Activated T-cell treated with anti-CD3 and anti-CD28 coated beads for 1 hour (primary cell): ENCODE data around the gene NRP1.
"Not testable (repeated sequence)": the region's sequence is repeated elsewhere in the genome, so short reads cannot be mapped to it uniquely, and the experiment has no call there.

Experiments used
- DNase-seq: peaks from one replicate; pipeline ENCODE4 v3.0.0-alpha.2; 2020; ENCODE audit warnings: low read depth

NRP1 gene

DNA sequence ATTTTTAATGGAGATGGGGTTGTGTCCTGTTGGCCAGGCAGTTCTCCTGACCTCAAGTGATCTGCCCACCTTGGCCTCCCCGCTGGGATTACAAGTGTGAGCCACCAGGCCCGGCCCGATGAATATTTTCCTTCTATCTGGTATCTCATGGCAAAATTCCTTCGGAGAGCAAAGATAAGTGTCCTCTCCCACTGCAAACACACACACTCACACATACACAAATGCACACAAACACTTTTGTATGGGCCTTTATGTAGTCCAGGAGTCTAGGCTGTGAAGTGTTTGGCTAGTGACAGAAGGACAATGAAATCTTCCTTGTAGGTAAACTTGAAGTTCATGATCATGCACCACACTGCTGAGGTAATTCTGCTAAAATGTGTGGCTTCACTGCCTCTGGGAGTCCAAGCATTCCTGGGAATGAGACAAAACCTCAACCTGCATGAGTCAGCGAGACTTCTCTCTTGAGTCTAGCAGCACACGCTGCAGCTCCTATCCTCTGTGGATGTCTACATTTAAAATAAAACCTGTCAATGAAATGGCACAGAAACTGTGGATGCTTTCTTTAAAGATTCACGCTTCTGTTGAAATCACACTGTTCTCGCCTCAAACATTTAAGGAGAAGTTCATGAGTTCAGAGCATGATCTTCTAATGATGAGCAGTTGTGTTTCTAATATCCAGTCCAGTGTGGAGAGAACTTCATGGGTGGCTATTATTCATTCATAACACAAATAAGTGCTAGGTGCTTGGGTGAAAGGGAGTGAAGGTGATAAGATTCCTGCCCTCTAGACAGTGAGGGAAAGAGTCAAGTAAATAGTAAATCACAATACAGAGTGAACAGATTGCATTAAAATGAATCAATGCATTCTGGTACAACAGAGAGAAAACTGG, 96.5 kb downstream of the NRP1 start:
- no peak for DNase-seq

DNA sequence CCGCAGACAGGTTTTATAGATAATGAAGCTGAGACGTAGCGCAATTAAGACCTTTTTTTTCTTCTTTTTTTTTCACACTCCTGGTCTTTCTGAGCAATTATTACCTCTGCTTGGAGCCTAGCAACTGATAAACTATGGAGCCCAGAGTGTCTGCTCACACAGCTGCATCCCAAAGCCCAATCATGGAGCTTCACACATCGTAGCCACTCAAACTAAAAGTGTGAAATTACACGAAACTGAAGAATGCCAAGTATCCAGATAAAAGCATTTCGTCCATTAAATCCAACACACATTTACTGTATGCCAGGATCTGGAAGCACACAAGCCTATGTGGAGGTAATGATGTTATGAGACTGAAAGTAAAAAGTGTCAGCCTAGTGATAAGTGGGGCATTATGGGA, 97.6 kb downstream of the NRP1 start:
- no peak for DNase-seq

DNA sequence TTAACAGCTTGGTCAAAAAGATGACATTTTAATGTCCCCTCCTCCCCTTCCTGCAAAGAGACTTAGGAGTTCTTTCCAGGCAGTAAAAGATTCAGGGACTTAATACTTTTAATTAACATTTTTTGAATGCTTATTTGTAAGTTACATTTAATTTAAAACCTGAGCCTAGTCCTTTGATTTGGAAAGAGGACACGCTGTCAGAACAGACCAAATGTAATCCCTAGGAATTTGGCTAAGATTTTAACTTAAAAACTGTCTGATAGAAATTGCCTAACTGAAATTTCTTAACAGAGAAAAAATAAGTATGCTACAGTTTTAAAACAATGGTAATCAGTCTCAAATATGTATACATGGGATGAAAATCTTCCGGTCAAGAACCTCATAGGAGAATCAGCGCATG, 98.5 kb downstream of the NRP1 start:
- no peak for DNase-seq

DNA sequence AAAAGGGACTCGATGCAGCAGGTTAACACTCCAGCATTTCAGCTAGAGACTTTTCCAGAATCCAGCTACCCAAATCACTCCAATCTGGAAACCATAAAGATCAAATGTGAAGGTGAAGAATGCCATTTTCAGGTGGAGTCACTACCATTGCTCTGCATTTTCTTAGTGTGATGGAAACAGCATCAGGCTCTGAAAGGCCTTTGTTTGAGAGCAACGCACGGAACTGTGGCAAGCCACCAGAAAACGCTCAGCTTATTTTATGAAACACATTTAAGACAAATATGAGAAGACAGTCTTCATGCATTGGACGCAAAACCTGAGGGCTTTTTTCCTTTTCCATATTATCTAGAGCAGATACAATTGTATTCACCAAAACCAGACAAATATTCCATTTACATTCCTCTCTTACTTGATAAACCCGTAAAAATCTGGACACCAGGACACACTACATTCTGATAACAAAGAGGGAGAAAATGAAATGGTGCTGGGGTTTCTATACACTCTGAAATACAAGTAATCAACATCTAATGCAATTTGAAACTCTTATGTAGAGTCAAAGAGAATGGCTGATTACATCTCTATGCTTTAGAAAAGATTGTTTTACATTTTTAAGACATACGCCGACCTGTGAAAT, 99.1 kb downstream of the NRP1 start:
- DNase-seq: no peak

DNA sequence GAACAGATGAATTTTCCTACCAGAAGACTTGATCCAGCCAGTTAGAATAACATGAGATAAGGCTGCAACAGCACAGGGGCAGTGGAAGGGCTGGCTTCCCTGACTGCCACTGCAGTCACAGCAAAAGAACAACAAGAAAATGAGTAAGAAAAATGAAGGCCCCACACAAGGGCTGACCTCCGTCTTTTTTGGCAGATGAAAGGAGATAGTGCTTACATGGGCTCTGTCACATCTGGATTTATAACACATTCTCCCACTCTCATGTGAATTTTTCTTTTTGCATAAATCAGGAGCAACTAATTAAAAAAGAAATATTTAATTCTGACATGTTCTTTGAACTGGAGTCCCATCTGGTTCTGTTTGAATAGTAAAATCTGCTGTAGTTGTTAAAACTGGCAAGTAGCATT, 99.6 kb downstream of the NRP1 start:
- no peak for DNase-seq

DNA sequence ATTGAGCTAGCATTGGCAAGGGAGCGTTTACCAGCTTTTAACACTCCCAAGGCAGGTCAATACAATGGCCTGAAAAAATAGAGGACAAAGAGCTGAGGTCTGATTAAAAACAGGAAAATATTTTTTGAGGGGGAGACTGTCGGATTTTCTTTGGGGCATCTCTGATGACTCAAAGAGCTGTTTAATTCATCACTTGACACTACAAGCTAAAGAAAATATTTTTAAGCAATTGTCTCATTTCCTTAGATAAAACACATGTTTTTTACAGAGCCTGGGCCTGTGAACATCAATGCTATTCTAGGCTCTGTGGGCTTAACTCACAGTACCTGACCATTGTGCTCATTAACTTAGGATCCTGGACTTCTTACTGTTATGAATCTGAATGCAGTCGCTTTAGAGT, 100.8 kb downstream of the NRP1 start:
- DNase-seq: no peak

DNA sequence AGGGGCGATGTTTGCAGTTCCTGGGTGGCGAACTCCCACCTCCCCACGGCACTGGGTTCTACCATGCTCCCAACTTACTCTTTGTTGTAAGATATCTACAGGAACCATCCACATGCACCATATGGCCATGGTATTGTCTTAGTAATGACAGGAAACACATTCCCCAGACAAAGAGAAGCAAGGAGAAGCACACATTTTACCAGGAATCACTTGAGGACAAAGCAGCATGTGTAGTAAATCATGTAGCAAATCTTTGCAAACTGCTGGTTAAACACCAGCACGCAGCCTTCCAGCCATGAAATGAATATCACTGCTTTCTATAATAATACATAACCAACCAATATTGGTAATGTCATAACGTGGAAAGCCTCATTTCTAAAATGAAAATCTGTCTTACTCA, 101.2 kb downstream of the NRP1 start:
- DNase-seq: no peak

DNA sequence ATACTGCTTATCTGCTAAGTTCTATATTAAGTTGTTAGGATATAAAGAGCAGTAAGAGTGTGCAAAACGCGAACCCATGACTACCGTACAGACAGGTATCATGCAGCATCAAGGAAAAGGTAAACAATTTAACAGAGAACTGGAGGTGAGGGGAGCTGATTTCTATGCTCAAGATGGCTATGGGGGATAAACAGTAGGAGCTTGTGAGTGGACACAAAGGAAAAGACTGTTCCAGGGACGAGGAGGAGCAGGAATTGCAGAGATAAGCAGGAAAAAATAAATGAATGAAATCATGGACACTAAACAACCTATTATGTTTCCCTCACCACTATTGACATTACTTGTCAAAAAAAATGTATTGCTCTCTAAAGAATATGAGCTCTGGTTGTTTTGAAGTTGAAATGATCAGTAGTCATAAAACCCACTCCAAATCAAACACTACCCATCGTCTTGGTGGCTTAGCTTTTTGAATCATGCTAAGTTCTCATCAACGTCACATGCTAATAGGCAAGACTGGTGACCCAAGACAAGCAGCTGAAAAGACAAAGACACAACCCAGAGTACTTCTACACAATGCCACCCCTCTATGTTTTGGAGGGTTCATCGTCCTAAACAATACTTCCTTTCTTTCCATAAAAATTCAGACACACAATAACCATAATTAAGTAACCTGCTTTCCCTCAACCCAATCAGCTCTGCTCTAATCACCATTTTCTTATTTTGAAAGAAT, 102.7 kb downstream of the NRP1 start:
- no peak for DNase-seq

DNA sequence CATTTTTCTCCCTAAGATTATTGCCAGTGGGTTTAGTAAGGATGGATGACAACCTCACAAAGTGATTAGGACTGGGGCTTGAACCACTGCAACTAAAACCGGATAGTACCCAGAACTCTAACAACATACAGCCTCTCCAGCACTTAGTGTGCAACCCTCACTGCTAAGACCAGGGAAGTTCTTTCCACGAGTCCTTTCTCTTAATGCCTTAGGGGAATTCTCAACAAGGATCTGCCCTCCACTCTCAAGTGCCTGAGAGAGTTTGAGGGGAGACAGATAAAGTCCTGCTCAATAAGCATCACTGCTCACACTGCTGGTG, 104.6 kb downstream of the NRP1 start:
- no peak for DNase-seq

DNA sequence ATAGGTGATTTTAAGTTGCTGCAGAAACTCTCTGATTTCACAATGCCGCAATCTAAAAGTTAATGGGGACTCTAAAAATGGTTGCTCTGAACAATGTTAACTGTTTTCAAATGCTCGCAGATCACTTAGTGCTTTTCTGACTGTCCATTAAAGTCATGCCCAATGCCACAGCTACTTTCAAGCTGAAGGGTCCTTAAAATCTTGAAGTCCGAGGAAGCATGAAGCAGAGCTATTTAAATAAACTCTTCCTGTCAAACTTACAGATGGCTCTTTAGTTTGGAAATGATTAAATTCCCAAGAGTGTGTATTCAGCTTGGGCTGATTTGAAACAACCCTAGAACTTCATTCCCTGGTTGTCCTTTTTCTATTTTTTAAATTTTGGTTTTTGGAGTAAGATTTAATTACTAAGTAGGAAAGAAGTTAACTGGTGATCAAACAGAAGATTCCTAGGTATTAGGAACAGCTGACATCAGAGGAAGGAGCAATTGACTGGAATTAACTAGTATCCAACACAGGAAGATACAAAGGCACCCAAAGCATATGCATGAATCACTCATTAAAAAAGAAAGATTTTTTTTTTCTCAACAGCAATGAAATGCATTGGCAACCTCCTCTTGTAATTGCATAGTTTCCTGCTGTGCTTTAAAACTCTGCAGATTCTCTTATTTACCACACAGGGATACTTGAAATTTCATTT, 105.1 kb downstream of the NRP1 start:
- no peak for DNase-seq

DNA sequence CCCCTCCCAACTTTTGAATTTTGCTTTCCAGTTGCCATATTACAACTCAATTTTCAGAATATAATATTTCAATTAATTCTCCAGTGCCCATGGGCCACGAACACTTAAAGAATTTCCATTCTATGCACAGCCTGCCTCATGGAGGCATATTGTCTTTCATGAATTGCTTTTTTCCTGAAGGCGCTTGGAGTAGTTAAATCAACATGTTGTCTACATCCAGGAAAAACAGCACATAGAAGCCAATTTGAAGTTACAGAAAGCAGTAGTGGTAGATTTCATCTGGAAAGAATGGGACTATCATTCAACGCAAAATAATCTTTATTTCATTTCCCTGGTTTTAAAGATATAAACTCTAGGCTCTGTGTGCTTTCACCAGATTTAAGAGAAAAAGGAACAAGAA, 106.0 kb downstream of the NRP1 start:
- DNase-seq: no peak

DNA sequence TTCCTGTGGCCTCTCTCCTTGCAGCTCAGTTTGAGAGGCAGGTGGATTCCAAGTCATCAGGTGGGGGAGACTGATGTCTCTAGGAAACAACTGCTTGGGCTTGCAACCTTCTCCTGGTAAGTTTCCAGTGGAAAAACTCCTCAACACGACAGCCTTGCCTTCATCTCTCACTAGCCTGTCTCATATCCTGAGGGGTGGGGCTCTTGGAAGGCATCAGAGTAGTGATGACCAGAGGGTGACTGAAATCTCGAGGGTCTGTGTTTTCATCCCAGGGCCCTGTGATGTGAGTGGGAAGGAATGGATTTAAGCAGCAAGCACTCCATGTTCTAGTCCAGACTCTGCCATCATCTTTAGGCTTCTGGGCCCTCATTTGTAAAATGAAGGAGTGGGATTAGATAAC, 107.0 kb downstream of the NRP1 start:
- DNase-seq: no peak

DNA sequence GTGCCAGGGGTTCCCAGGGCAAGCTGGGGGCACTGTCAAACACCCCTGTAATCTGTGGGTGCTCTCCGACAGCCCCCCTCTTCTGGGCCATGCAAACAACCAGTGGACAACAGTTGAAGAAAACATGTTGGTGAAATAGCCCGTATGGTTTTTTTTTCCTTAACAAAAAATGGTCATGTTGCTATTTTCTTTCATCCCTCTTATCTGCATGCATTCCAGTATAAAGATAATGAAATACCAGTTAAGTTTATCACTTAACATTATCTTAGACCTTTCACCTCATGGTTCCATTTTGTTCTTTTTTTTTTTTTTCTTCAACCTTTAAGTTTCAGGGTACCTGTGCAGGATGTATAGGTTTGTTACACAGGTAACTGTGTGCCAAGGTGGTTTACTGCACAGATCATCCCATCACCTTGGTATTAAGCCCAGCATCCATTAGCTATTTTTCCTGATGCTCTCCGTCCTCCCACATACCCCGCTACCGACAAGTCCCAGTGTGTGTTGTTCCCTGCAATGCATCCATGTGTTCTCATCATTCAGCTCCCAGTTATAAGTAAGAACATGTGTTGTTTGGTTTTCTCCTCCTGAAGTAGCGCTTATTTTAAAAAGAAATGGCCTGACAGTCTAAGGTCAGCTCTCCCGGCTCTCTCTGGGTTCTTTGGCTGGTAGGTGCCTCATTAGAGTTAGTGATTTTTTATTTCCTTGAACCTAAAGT, 110.1 kb downstream of the NRP1 start:
- no peak for DNase-seq

DNA sequence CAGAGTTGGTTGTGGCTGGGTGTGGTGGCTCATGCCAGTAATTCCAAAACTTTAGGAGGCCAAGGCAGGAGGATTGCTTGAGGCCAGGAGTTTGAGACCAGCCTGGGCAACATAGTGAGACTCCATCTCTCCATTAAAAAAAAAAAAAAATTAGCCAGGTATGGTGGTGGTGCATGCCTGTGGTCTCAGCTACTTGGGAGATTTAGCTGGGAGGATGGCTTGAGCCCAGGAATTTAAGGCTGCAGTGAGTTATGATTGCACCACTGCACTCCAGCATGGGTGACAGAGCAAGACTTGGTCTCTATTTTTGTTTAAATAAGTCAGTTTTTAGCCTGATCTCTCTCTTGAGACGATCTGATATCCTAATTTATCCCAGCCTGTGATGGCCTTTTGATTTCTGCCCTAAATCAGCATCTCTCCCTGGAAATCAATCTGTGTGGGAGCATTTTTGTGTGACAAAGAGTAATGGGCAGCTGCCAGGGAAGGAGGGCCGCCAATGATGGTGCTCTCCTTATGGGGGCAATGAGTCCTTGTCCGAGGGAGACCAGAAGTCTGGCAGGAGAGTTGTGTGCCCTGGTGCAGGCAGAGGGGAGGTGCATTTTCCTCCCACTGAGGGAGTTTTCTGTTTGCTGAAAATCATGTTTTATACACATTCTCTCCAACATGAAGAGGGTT, 111.0 kb downstream of the NRP1 start:
- DNase-seq: no peak

DNA sequence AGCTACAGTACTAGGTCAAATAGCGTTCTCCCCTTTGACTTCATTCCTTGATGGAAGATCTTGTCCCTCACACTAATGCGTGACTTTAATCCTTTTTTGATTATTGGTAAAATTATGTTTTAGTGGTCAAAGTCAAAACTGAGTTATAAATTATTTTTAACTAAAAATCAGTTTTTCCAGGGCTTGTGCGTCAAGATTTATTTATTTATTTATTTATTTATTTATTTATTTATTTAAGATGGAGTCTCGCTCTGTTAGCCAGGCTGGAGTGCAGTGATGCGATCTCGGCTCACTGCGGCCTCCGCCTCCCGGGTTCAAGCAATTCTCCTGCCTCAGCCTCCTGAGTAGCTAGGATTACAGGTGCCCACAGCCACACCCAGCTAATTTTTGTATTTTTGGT, 112.2 kb downstream of the NRP1 start:
- not testable (repeated sequence) for DNase-seq

DNA sequence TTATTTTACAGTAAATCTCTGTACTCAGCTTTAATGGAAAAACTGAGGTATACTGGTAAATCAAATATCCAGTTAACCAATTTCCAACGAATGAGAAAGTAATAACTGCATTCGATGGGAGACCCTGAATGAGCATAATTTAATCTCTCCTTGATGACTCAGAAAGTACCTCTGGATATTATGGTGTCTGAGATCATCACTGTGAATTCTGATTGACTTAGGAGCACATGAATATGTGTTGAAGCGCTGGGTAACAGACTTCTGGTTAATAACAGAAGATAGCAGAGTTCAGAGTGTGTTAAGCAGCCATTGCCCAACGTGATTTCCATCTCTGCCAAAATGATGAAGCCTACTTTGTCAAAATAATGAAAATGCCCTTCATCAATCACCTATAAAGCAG, 116.6 kb downstream of the NRP1 start:
- DNase-seq: no peak

DNA sequence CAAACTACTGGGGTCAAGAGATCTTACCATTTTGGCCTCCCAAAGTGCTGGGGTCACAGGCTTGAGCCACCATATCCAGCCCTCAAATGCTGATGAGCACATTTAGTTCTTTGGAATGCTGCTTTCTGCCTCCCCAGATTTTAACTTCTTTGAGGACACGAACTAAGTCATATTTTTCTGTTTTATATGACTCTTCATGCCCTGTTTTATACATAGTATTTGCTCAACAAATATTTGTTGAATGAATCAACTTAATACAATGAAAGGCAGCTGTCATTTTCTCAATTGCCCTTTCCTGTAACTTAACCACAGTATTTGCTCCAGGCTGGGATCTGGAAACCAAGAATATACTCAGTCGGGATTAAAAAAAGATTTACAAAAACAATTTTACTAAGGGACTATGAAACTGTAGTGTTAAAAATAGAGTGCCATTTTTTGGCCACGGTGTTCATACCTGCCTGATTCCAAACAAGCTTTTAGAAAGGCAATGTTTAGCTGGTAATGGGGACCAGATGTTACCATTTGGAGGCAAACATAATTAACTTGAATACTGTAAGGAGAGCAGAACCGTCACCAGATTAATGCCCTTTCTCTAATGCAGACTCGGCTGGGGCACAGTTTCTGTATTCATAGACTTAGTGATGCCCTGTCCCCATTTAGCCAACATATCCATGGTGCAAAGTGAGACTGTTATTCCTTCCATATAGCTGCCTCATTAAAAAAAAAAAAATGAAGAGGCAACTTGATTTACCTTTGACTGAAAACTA, 117.6 kb downstream of the NRP1 start:
- DNase-seq: no peak

DNA sequence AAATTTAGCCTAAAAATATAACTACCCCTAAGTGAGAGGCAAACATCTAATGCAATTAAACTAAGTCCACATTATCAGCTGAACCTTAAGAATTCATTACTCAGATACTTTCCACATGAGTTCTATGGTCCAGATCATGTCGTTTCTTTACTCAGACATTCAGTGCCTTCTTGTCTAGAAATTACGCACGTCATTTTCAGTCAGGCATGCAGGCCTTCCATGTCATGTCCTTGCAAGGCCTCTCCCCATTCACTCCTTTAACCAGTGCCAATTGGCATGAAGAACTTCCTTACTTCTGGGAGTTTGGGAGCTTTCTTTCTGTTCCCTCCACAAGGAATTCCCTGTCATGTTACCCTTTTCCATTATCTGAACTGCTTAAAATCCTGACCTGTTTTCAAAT, 118.8 kb downstream of the NRP1 start:
- DNase-seq: no peak

DNA sequence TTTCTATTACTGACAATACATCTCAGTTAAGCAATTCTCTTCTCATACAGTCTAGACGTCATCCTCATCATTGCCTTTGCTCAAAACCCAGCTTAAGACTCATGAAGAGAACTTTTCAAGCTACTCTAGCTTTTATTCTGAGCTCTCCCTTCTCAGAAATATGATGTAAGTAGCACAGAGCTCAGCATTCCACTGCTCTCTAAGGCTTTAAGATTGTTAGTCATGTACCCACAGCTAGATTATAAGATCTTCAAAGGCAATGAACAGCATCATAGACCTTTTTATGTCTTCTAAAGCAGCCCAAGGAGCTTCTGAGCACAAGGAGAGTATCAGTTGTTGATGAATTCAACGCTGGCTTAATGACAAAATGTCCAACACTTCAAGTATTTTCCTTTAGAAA, 119.3 kb downstream of the NRP1 start:
- no peak for DNase-seq

DNA sequence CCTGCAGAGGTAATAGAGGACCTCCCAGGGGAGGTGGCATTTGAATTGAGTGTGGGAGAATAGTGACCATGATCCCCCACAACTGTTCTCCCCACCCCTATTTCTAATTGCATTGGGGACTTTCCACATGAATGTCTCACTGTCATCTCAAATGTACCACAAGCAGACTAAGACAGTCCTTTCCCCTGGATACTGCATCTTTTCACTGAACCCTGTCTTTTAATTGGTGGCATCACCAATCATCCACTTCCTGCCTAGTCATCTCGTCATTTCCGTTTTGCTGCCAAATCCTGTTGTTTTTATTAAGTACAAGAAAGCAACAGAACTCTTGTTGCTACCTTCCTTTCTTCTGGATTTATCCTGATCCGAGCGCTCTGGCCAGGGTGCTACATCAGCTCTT, 120.3 kb downstream of the NRP1 start:
- DNase-seq: no peak
